Measurements from ENCODE around the gene HDGFL1.

DNA sequence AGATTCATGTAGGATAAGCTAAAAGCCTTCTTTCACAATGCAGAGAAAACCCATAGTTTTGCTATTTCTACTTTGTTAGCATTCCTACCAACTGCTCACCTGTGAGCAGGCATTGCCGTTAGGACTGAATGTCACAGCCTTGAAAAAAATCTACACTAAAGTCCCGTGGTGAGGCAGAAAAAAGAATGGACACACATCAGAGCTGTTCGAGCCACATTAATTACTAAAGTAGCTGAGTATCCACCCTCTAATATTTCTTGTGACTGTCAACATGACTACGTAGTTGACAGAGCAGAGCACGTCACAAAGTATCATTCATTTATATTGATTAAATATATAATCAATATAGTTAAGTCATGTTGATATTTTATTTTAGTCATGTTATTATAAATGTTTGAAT, 10.1 kb downstream of the HDGFL1 start:
- TF ChIP-seq POLR2A (IDR thresholded peaks at IDR 0.05) (no peak), CTCF (IDR thresholded peaks at IDR 0.05) (no peak)

Measured in stomach (tissue), 4 donors.